Common myeloid progenitor, CD34-positive (primary cell): Measurements from ENCODE around the gene DCPS.
"Not testable (repeated sequence)": the region's sequence is repeated elsewhere in the genome, so short reads cannot be mapped to it uniquely, and the experiment has no call there.

Experiments
- CTCF ChIA-PET: fragments of 350-600 bp; sonication (Branson Sonifier 250); formaldehyde crosslinking; loops from one replicate; lab custom pipeline; 2021; ENCODE audit warnings: antibody characterized with exemption; lab: Charles Lee
- POLR2A ChIA-PET: fragments of 350-600 bp; sonication (Branson Sonifier 250); formaldehyde crosslinking; loops from one replicate; lab custom pipeline; 2021; ENCODE audit warnings: antibody characterized with exemption; lab: Charles Lee
- DNase-seq, 3 donors: peaks; one replicate each; pipeline versions ENCODE4 v3.0.0 to v3.0.0-alpha.2; 2013
- H3K27ac ChIP-seq, 2 experiments: 1 replicate in 1 of 2; 2 replicates in 1 of 2; pipeline ENCODE4 v1.7.0; 2013; ENCODE audit warnings: inconsistent platforms in 2 of 2, low read length in 2 of 2, mild to moderate bottlenecking in 2 of 2, low read depth in 1 of 2, moderate library complexity in 1 of 2; ENCODE audit not compliant: severe bottlenecking in 2 of 2, insufficient read depth in 1 of 2, poor library complexity in 1 of 2
- H3K27me3 ChIP-seq, 5 experiments: replicated peaks in 2 of 5; 1 replicate in 3 of 5; 2 replicates in 2 of 5; pipeline versions ENCODE4 v1.6.1 to v1.7.0; 2013; ENCODE audit warnings: low read length in 4 of 5, mild to moderate bottlenecking in 2 of 5, moderate library complexity in 2 of 5, inconsistent platforms in 1 of 5; ENCODE audit not compliant: insufficient read depth in 5 of 5, control insufficient read depth in 4 of 5
- H3K36me3 ChIP-seq, 4 experiments: 1 replicate in 2 of 4; 2 replicates in 2 of 4; pipeline versions ENCODE4 v1.6.1 to v1.7.0; 2013; ENCODE audit warnings: low read length in 3 of 4, control low read depth in 1 of 4, mild to moderate bottlenecking in 1 of 4; ENCODE audit not compliant: control insufficient read depth in 4 of 4, insufficient read depth in 4 of 4
- H3K4me1 ChIP-seq, 4 experiments: 1 replicate in 3 of 4; 2 replicates in 1 of 4; pipeline versions ENCODE4 v1.6.1 to v1.7.1; 2013; ENCODE audit warnings: low read length in 3 of 4, mild to moderate bottlenecking in 3 of 4, control low read depth in 1 of 4, inconsistent platforms in 1 of 4, moderate library complexity in 1 of 4; ENCODE audit not compliant: control insufficient read depth in 4 of 4, insufficient read depth in 4 of 4; ENCODE audit errors: control extremely low read depth in 1 of 4
- H3K4me3 ChIP-seq, 7 experiments: 1 replicate in 4 of 7; 2 replicates in 3 of 7; pipeline versions ENCODE4 v1.5.1 to v1.7.0; 2013; ENCODE audit warnings: mild to moderate bottlenecking in 7 of 7, low read length in 6 of 7, moderate library complexity in 6 of 7, inconsistent platforms in 2 of 7, low read depth in 2 of 7, control low read depth in 1 of 7; ENCODE audit not compliant: insufficient read depth in 4 of 7, control insufficient read depth in 1 of 7; ENCODE audit errors: extremely low read depth in 1 of 7
- H3K9me3 ChIP-seq, 5 experiments: 1 replicate in 4 of 5; 2 replicates in 1 of 5; pipeline versions ENCODE4 v1.6.1 to v1.7.1; 2013; ENCODE audit warnings: low read length in 4 of 5, mild to moderate bottlenecking in 2 of 5, inconsistent platforms in 1 of 5, low read depth in 1 of 5, moderate library complexity in 1 of 5; ENCODE audit not compliant: control insufficient read depth in 4 of 5, insufficient read depth in 2 of 5; ENCODE audit errors: control extremely low read depth in 1 of 5
- WGBS: methylation state at CpG from one replicate; pipeline ENCODE4 v1.1.5; 2013; ENCODE audit not compliant: insufficient coverage; 5-methylcytosine and 5-hydroxymethylcytosine counted together

Gene DCPS

GRCh38 chr11:126394634-126395072 is 90.8 kb downstream of the DCPS start:
- 17% methylated on average over 1 of the region's 7 CpGs for WGBS
- H3K27ac ChIP-seq, DNase-seq, POLR2A ChIA-PET, H3K27me3 ChIP-seq, H3K9me3 ChIP-seq, H3K4me3 ChIP-seq: not testable (repeated sequence)
- CTCF ChIA-PET: interaction anchor here (1.4 to 2.7 kb wide), 2 partner anchors 25 to 80 kb away, joined by 4 to 12 read pairs; no protein-coding TSS in a partner anchor
- H3K36me3 ChIP-seq: peaks cover 0 to 17% (median 3%) of the 10 kb centered on the region in 4 experiments
- peaks cover 13 to 58% (median 54%) of the 10 kb centered on the region in 4 experiments for H3K4me1 ChIP-seq
